Activated gamma-delta T cell treated with Interleukin-2 at 50 U/mL for 16 hours (primary cell): ENCODE measurements around the gene IGF2BP3.
A peak's percentile ranks its signal among the peaks of the same experiment; 100 is the strongest.
"Not testable (repeated sequence)": the region's sequence is repeated elsewhere in the genome, so short reads cannot be mapped to it uniquely, and the experiment has no call there.

Experiments used
- DNase-seq: peaks from one replicate; pipeline ENCODE4 v3.0.0-alpha.2; 2020

The IGF2BP3 gene

DNA sequence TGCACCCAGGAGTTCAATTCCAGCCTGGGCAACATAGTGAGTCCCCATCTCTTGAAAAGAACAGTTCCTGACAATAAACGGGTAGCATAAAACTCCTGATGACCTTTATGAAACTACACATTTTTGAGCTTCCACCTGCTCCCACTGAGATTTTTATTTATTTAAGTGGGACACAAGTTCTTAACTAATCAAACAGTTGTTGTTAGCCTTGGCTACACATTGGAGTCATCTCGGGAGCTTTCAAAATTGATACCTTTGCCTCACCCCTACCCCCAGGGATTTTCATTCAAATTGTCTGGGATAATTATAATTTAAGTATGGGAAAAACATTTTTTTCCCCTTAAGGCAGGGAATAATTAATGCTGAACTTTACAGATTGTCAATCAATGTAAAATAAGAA, 131.9 kb downstream of the IGF2BP3 start:
- no peak for DNase-seq

DNA sequence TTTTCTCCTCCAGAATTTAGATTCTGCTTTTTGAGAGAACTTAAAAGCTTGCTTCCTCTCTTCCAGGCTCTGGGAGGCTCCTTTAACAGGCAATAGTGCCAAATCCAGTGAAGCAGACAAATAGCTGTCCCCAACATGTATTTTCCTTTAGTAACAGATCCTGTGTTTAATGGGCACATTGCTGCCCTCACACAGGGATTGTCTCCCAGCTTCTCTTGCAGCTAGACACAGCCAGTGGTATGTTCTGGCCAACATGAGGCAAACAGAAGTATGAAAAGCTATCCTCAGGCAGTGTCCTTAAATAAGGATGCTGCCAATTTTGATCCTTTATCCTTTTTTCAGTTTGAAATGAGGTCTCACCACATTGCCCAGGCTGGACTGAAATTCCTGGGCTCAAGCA, 132.9 kb downstream of the IGF2BP3 start:
- DNase-seq, result no peak

DNA sequence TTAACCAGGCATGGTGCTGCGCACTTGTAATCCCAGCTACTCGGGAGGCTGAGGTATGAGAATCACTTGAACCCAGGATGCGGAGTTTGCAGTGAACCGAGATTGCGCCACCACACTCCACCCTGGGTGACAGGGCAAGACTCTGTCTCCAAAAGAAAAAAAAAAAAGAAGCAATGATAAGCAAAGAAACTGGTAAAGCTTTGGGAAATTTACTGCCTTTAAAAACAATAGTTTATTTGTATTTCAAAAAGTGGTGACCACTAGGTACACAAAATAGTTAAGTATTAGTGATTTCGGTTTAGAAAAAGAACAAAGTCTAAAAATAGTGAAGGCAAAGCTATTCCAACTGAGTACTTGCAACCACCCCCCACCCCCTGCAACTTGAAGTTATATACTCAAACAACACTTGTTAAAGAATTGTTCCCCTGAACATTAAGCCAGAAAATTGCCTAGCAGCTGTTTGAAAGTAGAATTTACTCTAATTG, 133.4 kb downstream of the IGF2BP3 start:
- no peak for DNase-seq

DNA sequence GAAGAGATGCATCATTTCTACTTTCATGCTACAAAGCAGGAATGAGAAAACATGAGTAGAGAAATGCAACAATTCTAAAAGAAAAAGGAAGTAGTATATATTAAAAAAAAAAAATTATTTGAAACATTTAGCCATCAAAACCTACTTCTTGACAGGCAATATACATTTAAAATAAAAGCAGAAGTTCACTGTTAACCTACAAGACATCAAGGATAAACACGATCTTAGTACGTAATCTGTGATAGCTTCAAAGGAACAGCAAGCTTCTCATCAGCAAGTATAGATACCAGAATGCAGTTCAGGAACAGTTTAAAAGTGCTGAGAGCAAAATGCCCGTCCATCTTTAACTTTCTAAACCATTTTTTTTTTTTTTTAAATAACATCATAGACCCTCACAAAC, 134.2 kb downstream of the IGF2BP3 start:
- DNase-seq, result no peak

DNA sequence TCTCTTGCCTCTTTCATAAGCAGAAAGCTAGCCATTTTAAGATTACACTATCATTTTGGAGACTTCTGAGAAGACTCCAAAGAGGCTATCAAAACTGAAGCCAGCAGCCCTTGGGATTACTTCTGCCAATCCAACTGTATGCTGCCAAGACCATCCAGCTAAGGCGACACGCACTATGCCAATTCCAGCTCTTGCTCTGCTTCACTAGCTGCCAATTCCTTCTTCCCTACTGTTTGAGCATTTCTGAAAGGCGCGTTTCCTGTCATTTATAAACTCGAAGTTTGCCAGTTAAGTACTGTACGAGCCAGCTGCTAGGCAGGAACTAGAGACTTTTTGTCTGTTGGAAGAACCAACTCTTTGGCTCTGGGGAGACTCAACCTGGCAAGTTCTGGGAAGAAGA, 134.7 kb downstream of the IGF2BP3 start:
- no peak for DNase-seq

DNA sequence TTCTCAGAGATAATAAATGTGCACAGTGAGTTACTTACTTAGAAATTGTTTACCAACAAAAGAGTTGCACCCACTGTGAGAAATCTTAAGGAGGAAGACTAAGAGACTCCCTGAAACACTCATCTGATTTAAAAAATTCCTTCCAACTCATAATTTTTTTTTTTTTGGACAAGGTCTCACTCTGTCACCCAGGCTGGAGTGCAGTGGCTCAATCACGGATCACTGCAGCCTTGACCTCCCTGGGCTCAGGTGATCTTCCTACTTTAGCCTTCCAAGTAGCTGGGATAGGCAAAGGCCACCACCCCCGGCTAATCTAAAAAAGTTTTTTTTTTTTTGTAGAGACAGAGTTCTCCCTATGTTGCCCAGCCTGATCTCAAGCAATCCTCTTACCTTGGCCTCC, 135.2 kb downstream of the IGF2BP3 start:
- DNase-seq, result no peak

DNA sequence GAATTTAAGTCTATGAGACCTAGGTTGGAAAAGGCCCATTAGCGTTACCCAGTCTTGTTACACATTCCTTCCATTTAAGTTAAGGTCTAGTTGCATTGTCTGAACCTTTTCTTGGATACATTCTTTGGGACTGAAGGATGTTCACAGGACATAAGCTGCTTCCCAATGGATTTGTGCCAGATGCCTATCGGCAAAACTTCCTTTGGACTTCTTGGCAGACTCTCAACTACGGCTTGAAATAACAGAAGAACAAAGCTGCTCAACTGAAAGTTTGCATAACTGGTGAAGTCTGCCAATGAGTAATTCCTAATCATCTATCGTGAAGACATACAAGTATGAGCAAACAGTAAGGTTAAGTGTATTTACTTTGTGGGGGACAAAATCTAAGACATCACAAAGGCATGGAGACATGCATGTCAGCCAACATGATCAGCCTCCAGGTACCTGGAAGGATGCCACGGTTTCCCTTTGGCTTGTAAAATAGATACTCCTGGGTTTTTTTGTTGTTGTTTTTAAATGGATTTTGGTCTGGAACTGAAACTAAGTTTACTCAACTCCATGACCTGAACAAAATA, 135.7 kb downstream of the IGF2BP3 start:
- DNase-seq, result no peak

DNA sequence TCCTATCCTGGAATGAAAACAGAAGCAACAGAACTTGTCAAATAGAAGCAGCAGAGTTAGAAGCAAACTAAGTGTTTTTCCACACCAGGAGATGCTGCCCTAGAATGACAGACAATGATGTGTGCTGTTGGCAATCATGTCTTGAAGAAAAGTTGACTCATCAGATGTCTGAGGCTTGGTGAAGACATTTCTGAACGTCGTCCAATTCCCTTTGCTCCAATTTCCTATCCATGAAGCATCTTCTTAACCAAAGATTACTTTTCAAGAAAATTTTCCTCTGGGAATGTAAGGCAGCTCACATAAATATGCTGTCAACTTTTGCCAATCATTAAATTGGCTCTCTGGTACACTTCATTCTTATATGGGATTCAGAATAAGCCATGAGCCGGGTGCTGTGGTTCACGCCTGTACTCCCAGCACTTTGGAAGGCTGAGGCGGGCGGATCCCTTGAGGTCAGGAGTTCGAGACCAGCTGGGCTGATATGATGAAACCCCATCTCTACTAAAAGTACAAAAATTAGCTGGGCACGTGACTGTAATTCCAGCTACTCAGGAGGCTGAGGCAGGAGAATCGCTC, 136.5 kb downstream of the IGF2BP3 start:
- no peak for DNase-seq

DNA sequence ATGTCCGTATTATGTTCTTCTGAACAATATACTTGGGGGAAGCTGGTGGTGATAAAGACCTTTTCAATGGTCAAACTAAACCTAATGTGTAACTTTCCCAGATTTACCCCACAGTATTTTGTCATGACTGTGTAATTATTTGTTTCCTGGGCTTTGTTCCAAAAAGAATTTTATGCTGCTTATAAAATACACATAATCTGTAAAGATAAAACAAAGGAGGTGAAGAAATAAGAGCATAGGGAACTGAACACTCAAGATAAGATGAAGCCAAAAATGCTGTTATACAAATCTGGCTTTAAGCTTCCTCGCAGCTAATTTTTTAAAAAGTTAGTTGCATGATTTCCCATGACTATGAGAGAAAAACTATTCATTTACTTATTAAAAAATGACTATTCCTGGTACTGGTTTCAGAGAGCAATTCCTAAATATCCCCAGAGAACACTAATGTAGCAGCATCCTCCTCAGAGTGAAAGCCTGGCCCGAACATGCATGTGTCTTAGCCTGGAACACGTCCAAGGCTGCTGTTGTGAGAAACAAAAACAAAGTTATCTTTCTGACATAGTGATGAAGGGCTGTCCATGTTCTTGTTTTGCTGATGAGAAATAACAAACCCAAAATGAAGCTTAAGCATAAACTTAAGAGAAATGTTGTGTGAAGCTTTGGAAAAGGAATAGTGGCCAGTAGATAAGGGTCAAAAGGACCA, 137.2 kb downstream of the IGF2BP3 start:
- DNase-seq, result no peak

DNA sequence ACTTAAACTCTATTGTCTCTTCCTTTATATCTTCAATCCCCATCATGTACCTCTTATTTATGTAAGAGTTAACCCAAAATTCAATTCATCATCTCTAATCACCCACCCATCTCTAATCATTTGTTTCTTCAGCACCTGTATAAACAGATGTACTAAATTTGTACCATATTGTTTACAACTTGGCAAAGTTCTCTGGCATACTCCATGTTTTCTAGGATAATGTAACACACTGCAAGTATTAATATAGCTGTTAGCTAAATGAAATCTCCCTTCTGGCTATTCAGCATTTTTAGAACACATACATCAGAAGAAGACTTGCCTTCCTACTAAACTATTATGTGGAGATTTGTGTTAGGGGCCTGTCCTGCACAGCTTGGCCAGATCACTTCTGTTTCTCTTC, 138.1 kb downstream of the IGF2BP3 start:
- DNase-seq, result no peak

DNA sequence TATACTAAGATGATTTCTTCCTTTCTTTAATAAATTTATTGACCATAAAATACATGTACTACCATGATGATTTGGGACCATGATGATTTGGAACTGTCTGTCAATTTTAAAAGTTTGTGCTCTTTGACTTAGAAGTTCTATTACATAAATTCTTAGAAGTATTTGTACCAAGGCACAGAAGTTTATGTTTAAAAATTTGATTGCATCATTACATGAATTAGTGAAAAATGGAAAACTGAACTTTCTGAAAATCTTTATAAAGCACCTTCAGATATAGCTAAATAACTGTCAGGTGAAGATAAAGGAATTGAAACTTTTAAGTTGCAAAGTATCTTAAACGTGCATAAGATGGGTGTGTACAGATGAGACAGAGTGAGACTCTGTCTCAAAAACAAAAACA, 139.2 kb downstream of the IGF2BP3 start:
- no peak for DNase-seq

DNA sequence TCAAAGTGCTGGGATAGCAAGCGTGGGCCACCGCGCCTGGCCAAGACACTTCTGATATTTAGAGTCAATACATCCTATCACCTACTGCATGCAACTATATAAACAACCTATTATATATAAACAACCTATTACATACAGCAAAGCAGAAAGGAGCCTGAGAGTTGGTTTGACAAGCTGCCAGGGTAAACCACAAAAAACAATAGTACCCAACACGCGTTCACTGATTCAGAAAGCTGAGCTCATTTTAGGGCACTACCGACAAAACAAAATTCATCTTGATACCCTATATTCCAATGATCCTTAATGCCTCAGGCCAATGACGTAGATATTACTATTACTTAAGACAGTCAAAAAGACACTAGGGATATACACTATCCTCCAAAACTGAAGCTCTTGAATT, 154.9 kb downstream of the IGF2BP3 start:
- DNase-seq, result no peak

DNA sequence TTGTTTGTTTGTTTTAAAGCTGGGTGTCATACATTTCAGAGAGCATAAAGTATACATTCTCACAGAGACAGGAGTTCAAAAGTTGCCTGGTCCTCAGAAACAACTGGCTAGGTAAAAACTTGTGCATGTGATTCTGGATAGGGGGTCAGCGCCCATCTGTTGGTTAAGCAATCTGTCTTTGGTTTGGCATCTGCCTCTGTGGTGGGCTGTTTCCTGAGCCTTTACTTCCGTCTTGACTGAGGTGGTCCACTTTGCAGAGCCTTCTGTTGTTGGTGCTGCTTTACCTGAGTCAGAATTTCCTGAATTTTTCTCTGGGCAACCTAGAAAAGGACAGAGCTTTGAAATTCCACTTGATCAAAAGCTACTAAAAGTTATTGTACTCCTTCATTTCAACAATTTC, 158.2 kb downstream of the IGF2BP3 start:
- not testable (repeated sequence) for DNase-seq

DNA sequence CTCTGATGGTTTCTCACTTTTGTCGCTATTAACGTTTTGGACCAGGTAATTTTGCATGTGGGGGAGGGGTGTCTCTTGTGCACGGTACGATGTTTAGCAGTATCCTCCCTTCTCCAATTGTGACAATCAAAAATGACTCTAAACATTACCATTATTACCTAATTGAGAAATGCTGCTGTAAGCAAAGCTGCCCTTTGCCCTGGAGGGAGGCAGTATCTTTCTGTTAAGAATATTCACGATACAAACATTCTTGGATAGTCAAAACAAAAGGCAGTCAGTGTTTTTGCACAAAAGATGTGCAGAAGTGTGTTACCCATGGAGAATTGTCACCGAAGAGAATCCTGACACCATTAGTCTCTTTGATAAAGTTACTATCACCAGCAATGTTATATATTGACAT, 161.5 kb downstream of the IGF2BP3 start:
- no peak for DNase-seq

DNA sequence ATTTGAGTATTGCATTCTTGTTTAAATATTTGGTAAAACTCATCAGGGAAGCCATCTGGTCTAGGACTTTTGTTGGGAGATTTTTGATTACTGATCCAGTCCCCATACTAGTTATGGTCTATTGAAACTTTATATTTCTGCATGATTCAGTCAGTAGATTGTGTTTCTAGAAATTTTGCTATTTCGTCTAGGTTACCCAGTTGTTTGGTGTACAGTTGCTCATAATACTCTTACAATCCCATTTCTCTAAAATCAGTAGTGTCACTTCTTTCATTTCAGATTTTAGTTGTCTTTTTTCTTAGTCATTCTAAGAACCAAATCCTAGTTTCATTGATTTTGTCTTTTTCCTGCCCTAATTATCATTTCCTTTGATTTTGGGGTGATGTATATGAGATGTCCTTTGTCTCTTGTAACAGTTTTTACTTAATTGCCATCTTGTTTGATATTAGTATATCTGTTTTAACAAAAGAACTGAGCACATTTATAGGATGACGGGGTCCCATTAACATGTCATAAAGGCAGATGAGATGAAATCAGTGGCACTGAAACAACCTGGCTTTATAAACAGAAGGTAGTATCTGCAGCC, 163.3 kb downstream of the IGF2BP3 start:
- no peak for DNase-seq

DNA sequence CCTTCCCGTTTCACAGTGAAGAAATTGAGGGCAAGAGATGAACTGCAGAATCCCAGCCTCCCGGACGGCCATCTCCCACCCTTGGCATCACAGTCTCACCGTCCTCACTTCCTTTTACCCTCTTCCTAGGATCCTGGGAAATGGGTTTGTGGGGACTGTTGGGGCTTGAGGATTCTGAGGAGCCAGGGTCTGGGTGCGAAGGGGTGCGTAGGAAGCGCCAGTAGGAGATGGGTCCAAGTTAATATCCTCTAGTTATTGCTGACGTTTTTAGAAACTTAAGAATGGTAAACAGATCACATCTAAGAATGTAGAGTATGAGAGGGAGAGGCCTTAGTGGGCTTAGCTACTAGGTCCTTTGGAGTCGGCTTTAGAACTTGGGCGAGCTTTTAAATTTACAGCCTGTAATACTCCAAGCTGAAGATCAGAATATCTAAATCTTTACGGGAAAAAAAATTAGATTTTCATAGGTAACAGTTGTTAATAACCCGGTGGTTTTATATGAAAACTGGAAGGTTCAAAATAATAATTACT, 170.5 kb downstream of the IGF2BP3 start:
- no peak for DNase-seq

DNA sequence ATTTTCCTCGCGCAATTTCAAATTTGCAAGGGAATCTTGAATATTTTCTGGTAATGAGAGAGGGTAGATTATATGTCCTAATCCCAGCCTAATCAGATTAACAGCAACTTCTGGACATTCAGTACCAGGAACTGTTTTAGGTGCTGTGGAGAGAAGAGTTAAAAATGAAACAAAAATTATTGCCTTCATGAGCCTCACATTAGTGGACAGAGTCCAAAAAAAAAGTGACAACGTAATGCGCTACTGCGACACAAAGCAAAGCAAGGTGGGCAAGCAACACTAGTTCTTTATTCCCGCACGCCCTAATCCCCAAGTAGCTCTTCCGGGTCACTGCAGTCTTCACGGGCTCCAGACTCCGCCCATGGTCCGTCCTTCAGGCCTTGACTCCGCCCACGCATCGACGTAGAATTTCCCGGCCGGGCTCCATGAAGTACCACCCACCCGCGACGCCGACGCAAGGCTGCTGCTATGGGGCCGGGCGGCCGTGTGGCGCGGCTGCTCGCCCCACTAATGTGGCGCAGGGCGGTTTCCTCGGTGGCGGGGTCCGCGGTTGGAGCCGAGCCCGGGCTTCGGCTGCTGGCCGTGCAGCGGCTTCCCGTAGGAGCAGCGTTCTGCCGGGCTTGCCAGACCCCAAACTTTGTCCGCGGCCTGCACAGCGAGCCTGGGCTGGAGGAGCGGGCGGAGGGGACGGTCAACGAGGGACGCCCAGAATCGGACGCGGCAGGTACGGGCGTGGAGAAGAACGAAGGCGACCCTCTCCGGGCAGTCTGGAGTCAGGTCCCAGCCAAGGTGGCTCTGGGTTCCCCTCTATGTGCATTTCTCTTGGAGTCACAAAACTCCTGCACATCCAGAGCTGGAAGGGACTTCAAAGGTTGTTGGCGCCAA, 171.2 kb downstream of the IGF2BP3 start, which contains the start of gene MALSU1:
TSS of gene MALSU1 (plus strand) at position 455 of the 885 bp plus-strand sequence. CDS start at position 469, 14 bp downstream.
- DNase-seq, result peak; percentile 96

DNA sequence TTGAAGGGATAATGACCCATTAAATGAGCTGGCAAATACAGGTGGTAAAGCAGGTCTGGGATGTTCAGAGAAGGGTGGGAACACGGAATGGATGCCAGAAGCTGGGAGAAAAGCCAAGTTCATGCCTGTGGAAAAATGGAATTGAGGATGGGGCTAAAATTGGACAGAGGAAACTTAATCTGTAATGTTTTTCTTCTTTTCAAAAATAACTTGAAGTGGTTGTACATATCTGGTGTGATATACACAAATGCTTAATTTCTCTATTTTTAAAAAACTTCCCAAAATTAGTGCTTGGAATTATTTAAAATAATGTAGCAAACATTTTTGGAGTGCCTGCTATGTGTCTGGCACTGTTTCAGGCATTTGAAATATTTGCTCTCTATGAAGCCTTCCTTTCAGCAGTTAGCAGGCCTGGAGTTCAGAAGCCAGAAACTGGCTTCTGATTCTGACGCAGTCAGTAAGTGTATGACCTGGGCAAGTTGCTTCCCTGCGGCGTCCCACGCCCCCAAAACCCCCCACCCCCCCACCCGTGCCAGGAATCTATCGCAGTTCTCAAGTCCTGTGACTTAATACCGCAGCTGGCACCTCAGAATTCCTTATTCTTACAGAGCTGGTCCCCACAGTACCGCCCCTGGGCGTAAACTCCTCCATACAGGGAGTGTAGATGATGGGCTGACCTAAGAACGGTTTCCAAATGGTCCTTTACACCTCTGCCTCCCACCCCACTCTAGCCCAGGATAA, 172.0 kb downstream of the IGF2BP3 start:
- DNase-seq, result no peak

DNA sequence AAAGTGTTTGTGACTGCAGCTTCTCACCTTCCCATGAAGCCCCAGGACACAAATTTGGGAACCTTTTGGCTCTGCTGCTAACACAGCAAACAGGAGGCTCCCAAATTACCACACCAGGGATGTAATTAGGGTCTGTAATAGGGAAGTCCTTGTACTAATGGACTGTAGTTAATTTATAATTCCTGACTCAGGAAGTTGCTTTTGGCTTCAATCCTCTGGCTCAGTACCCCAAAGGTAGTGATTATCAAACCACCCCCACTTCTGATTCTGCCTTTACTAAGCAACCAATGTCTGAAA, 174.9 kb downstream of the IGF2BP3 start:
- DNase-seq, result no peak

DNA sequence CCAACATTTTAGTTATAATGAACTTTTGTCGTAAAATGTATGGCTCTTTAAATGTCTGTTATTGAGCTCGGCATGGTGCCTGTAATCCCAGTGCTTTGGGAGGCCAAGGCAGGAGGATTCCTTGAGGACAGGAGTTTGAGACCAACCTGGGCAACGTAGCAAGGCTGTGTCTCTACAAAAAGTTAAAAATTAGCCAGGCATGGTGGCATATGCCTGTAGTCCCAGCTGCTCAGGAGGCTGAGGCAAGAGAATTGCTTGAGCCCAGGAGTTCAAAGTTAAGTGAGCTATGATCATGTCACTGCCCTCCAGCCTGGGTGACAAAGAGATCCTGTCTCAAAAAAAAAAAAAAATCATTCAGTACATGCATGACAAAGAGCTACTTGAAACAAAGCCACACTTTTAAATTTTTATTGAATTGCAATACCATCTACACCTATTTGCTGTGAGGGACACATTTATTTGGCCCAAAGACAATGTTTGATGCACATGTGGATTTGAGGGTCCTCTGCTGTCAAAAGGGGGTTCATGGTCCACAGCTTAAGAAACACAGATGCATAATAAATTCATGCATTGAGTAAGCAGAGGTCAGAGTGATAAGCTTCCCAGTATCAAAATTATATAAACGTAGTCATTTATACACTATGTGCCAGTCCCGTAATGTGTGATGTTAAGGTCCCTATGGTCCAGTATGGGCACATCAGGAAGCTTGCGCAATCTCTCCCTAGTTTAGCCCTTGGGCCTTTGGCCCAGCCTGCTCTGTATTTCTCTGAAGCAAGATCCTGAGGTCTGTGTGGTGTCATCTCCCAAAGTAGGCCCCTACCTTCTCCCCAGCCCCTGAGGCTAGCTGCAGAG, 175.5 kb downstream of the IGF2BP3 start:
- no peak for DNase-seq

DNA sequence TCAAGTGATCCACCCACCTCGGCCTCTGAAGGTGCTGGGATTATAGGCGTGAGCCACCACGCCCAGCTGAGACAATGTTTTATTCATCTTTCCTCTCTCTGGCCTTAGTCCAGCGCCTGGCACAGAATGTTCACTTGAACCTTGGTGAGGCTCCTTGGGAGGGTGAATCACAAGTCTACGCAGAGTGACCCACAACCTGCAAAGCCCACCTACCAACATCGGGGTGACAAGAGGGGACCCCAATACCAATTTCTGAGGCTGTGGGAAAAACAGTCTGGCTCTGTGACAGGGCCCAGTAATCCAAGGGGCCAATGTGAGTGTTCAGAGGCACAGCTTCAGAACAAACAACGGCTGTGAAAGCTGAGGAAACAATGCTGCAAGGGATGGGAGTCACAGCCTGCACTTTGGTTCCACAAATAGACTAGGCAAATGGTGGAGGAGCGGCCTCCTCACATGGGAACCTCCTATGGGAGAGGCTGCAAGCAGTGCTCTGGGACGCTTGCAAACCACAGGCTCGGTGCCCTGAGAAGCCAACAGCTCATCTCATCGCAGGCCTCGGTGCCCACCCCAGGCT, 176.7 kb downstream of the IGF2BP3 start:
- DNase-seq, result no peak
